ENCODE results near the gene FOXJ3.

The FOXJ3 gene

GRCh38 chr1:42333662-42334239 is 1.3 kb downstream of the FOXJ3 start:
- DNase-seq, result no peak

GRCh38 chr1:42332877-42333276 is 2.2 kb downstream of the FOXJ3 start:
- DNase-seq, result no peak

GRCh38 chr1:42330215-42330614 is 4.8 kb downstream of the FOXJ3 start:
- no peak for DNase-seq

- DNase-seq, result no peak
Measured at GRCh38 chr1:42328916-42329496, 6.0 kb downstream of the FOXJ3 start.

- DNase-seq, result no peak
Measured at GRCh38 chr1:42328047-42328625, 6.9 kb downstream of the FOXJ3 start.

- DNase-seq, result no peak
Measured at GRCh38 chr1:42325014-42325402, 10.0 kb downstream of the FOXJ3 start.

- DNase-seq, result no peak
Measured at GRCh38 chr1:42324398-42325013, 10.5 kb downstream of the FOXJ3 start.

GRCh38 chr1:42323551-42323950 is 11.5 kb downstream of the FOXJ3 start:
- no peak for DNase-seq

GRCh38 chr1:42322577-42322976 is 12.5 kb downstream of the FOXJ3 start:
- no peak for DNase-seq

GRCh38 chr1:42321731-42322130 is 13.3 kb downstream of the FOXJ3 start:
- no peak for DNase-seq

GRCh38 chr1:42320708-42321107 is 14.3 kb downstream of the FOXJ3 start:
- DNase-seq, result no peak

- peak; percentile 46 for DNase-seq
Measured at GRCh38 chr1:42319871-42320484, 15.1 kb downstream of the FOXJ3 start.

GRCh38 chr1:42319128-42319851 is 15.7 kb downstream of the FOXJ3 start:
- DNase-seq, result no peak

GRCh38 chr1:42318601-42319000 is 16.4 kb downstream of the FOXJ3 start:
- no peak for DNase-seq

GRCh38 chr1:42317308-42317707 is 17.7 kb downstream of the FOXJ3 start:
- no peak for DNase-seq

- DNase-seq, result no peak
Measured at GRCh38 chr1:42316292-42316691, 18.7 kb downstream of the FOXJ3 start.

- DNase-seq, result no peak
Measured at GRCh38 chr1:42315500-42315899, 19.5 kb downstream of the FOXJ3 start.

- DNase-seq, result no peak
Measured at GRCh38 chr1:42313970-42314369, 21.1 kb downstream of the FOXJ3 start.

- no peak for DNase-seq
Measured at GRCh38 chr1:42312576-42313212, 22.3 kb downstream of the FOXJ3 start.

- DNase-seq, result no peak
Measured at GRCh38 chr1:42311897-42312296, 23.1 kb downstream of the FOXJ3 start.

- no peak for DNase-seq
Measured at GRCh38 chr1:42311138-42311537, 23.9 kb downstream of the FOXJ3 start.

GRCh38 chr1:42306977-42307376 is 28.1 kb downstream of the FOXJ3 start:
- no peak for DNase-seq

- DNase-seq, result no peak
Measured at GRCh38 chr1:42305639-42306038, 29.4 kb downstream of the FOXJ3 start.
